HFFc6 (cell line): ENCODE measurements around the gene HOXC13. TPM values are rescaled to one million over a fixed set of nuclear protein-coding genes. Genes with fewer than 3 reads are reported as not detected.

Experiments
- DNase-seq: peaks from one replicate; pipeline ENCODE4 v3.0.0-alpha.2; 2018
- H3K27ac Mint-ChIP-seq: 2 replicates; pipeline ENCODE4 v1.8.0; 2020; ENCODE audit warnings: mild to moderate bottlenecking, mixed read lengths
- H3K27me3 Mint-ChIP-seq: 2 replicates; pipeline ENCODE4 v1.8.0; 2021; ENCODE audit warnings: mild to moderate bottlenecking, moderate library complexity, mixed read lengths; ENCODE audit not compliant: insufficient read depth
- H3K36me3 Mint-ChIP-seq: 2 replicates; pipeline ENCODE4 v1.8.0; 2021; ENCODE audit warnings: low read depth, mixed read lengths
- H3K4me1 Mint-ChIP-seq: 2 replicates; pipeline ENCODE4 v1.8.0; 2020; ENCODE audit warnings: low read depth, mixed read lengths
- H3K4me3 Mint-ChIP-seq: 2 replicates; pipeline ENCODE4 v1.8.0; 2020; ENCODE audit warnings: mild to moderate bottlenecking, moderate library complexity, mixed read lengths
- H3K9me3 Mint-ChIP-seq: 2 replicates; pipeline ENCODE4 v1.8.0; 2020; ENCODE audit warnings: mild to moderate bottlenecking, mixed read lengths
- total RNA-seq, 6 experiments: library from RNA; stranded (reverse); fragmentation: NEBNext Ultra II Directional; extraction: Animal tissue kit (Norgen Biotek cat#: 25700); gene quantifications; 2 replicates in 1 of 6; 3 replicates in 5 of 6; pipeline ENCODE4 v1.2.3, GENCODE V29; 2021
- TF ChIP-seq, protein P1 (sequence below): fragments of 200-600 bp; sonication (generic); IDR thresholded peaks from 2 replicates; pipeline ENCODE4 v1.5.0; 2021; ENCODE audit warnings: antibody characterized with exemption, mild to moderate bottlenecking

Gene HOXC13
- total RNA-seq, 6 experiments from 2014 or later = not detected

DNA sequence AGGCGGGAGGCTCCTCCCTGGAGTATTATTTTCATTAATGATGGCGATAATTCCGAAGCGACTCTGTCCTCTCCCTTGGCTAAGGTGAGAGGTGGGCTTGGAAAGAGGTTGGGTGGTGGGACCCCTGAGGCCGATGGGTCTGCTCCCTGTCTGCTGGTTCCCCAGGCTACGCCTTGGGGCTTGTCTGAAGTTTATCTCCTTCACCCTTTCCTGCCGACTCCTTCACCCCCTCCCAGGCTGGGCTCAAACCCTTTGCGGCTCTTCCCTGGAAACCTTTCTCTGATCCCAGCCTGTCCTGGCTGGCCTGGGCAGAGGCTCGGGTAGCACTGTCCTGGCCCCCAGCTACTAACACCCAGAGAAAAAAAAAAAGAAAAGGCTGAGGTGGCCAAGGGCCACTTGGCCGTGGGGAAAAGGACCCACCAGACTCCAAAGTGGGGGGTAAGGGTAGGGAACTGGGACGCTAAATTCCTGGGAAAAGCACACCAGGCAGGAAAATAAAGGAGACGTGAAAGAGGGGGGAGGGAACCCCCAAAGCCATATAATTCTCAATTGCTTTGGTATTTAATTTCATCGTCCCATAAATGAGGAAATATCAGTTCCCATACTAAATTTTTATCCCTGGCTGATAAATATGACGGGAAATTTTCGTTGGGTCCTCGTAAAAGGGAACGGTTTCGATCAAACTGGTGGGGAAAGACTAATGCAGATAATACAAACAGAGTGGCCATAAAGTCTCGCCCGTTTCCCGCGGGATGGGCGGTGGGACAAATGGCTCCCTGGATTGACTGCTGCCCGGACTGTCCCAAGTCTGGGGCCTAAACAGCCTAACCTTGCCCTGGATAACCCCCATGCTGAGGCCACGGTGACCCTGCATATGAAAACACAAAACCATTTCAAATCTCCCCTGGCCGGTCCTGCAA lies 44.3 kb downstream of the HOXC13 start:
- no peak for DNase-seq
- no peak overlapping the region for H3K4me3 Mint-ChIP-seq
- peaks cover 59% of the 10 kb centered on the region for H3K27me3 Mint-ChIP-seq
- H3K36me3 Mint-ChIP-seq = no peaks in the 10 kb centered on the region
- H3K9me3 Mint-ChIP-seq = no peaks in the 10 kb centered on the region
- no peaks in the 10 kb centered on the region for H3K4me1 Mint-ChIP-seq
- TF ChIP-seq, protein P1, sequence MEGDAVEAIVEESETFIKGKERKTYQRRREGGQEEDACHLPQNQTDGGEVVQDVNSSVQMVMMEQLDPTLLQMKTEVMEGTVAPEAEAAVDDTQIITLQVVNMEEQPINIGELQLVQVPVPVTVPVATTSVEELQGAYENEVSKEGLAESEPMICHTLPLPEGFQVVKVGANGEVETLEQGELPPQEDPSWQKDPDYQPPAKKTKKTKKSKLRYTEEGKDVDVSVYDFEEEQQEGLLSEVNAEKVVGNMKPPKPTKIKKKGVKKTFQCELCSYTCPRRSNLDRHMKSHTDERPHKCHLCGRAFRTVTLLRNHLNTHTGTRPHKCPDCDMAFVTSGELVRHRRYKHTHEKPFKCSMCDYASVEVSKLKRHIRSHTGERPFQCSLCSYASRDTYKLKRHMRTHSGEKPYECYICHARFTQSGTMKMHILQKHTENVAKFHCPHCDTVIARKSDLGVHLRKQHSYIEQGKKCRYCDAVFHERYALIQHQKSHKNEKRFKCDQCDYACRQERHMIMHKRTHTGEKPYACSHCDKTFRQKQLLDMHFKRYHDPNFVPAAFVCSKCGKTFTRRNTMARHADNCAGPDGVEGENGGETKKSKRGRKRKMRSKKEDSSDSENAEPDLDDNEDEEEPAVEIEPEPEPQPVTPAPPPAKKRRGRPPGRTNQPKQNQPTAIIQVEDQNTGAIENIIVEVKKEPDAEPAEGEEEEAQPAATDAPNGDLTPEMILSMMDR = no peak
- H3K27ac Mint-ChIP-seq = no peak overlapping the region

DNA sequence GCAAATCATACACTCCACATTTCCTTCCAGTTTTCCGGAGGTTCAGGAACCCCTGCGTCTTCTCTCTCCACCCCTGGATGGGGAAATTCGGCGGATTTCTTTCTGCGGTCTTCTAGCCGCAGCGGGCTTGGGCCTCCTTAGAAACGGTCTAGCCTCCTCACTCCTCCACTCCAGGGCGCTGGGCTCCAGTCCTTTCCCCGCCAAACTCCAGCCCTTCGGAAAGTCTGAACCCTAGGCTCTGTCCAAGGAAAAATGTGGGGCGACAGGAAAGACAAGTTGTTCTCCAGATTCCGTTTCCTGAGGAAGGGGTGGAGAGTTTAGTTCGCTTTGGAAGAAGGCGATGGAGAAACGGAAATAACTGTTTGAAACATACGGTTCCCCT lies 44.9 kb downstream of the HOXC13 start:
- Mint-ChIP-seq H3K36me3 (no peaks in the 10 kb centered on the region), H3K4me1 (no peaks in the 10 kb centered on the region), H3K4me3 (no peak overlapping the region), H3K27me3 (peaks cover 58% of the 10 kb centered on the region), H3K9me3 (no peaks in the 10 kb centered on the region), H3K27ac (no peak overlapping the region)
- no peak for DNase-seq
- TF ChIP-seq, protein P1 = no peak

DNA sequence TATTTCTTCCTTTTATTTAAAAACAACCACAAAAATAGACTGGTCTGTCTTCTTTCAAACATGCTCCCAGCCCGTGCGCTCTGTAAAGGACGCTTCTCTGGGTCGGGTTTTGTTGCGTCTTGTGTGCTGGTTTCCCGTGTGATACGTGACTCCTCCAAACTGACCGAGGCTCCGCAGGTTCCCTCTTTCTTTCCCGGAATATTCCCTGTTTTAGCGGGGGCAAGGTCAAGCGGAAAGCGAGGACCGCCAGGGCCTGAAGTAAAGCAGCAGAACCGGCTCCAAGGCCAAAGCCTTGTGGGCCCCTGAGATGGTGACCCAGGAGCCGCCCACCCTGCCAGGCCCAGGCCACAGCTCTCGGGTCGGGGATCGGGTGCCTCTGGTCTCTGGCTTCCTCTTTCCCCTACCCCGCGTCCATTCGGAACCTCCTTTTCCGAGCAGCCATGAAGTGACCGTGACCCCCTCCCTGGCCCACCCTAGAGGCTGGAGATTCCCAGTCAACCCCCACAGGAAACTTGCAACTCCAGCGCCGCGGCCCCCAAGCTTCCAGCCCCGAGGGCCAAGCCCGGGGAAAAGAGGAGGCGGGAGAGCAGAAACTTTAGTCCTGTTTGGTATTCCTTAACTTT lies 45.4 kb downstream of the HOXC13 start:
- Mint-ChIP-seq H3K9me3 (no peaks in the 10 kb centered on the region), H3K4me1 (peaks cover under 1% of the 10 kb centered on the region; the same call in 1 of the 2 replicates), H3K4me3 (no peak overlapping the region; the same call in 1 of the 2 replicates), H3K27me3 (peaks cover 58% of the 10 kb centered on the region), H3K27ac (no peak overlapping the region), H3K36me3 (no peaks in the 10 kb centered on the region)
- TF ChIP-seq, protein P1 = no peak
- DNase-seq = no peak

DNA sequence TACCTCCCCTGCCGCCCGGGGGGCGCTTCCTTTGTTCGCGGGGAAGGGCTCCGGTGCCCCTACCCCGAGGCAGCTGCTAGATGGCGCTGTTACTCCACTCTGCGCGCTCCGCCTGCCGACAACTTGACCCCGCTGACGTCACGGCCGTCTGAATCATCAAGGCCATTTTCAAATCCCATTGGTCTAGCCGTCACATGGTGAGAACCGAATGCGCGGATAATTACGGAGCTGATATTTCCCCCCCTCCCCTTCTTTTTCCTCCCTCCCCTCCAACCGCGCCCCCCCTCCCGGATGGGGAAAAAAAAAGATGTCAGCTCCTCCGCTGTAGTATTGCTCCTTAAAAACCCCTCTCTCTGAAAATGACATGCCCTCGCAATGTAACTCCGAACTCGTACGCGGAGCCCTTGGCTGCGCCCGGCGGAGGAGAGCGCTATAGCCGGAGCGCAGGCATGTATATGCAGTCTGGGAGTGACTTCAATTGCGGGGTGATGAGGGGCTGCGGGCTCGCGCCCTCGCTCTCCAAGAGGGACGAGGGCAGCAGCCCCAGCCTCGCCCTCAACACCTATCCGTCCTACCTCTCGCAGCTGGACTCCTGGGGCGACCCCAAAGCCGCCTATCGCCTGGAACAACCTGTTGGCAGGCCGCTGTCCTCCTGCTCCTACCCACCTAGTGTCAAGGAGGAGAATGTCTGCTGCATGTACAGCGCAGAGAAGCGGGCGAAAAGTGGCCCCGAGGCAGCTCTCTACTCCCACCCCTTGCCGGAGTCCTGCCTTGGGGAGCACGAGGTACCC lies 46.5 kb downstream of the HOXC13 start, which contains the start of gene HOXC10:
TSS of gene HOXC10 (plus strand) at position 246 of the 791 bp plus-strand sequence. CDS start at position 360, 114 bp downstream.
- Mint-ChIP-seq H3K27me3 (peaks cover 58% of the 10 kb centered on the region), H3K27ac (no peak within 1 kb of the TSS)
- peak; percentile 68 for DNase-seq

DNA sequence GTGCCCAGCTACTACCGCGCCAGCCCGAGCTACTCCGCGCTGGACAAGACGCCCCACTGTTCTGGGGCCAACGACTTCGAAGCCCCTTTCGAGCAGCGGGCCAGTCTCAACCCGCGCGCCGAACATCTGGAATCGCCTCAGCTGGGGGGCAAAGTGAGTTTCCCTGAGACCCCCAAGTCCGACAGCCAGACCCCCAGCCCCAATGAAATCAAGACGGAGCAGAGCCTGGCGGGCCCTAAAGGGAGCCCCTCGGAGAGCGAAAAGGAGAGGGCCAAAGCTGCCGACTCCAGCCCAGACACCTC lies 47.0 kb downstream of the HOXC13 start:
- Mint-ChIP-seq H3K27ac (no peak overlapping the region), H3K27me3 (peaks cover 55% of the 10 kb centered on the region), H3K36me3 (no peaks in the 10 kb centered on the region), H3K4me1 (peaks cover 16% of the 10 kb centered on the region), H3K4me3 (peak overlapping the region; percentile 74; the same call in 1 of the 2 replicates), H3K9me3 (no peaks in the 10 kb centered on the region)
- no peak for DNase-seq
- TF ChIP-seq, protein P1 = no peak

More for the DNA sequence above, 46.5 kb downstream of the HOXC13 start, which contains the start of gene HOXC10:
- peak within 1 kb of the TSS; percentile 74; the same call in 1 of the 2 replicates for H3K4me3 Mint-ChIP-seq
- peaks cover 11% of the 10 kb centered on the region for H3K4me1 Mint-ChIP-seq
- H3K9me3 Mint-ChIP-seq = no peaks in the 10 kb centered on the region
- TF ChIP-seq, protein P1 = peak; percentile 74
- H3K36me3 Mint-ChIP-seq = no peaks in the 10 kb centered on the region
